GM12874 (cell line): ENCODE data around the gene ADGRE1.

Source experiments
- CTCF ChIP-seq: IDR thresholded peaks from 2 replicates; pipeline ENCODE4 v1.5.1; 2011; ENCODE audit warnings: low read depth, mild to moderate bottlenecking, control low read depth, low read length, moderate library complexity; ENCODE audit not compliant: insufficient read depth

Gene ADGRE1

GRCh38 chr19:6935069-6935468 is 47.7 kb downstream of the ADGRE1 start:
- no peak for TF ChIP-seq CTCF

GRCh38 chr19:6935618-6936017 is 48.2 kb downstream of the ADGRE1 start:
- TF ChIP-seq CTCF: no peak

- TF ChIP-seq CTCF: no peak
These were observed 58.4 kb downstream of the ADGRE1 start for GRCh38 chr19:6945733-6946132.

- TF ChIP-seq CTCF: no peak
These were observed 60.4 kb downstream of the ADGRE1 start for GRCh38 chr19:6947745-6948144.

- no peak for TF ChIP-seq CTCF
These were observed 61.5 kb downstream of the ADGRE1 start for GRCh38 chr19:6948884-6949283.

- no peak for TF ChIP-seq CTCF
These were observed 65.6 kb downstream of the ADGRE1 start for GRCh38 chr19:6952956-6953355.

GRCh38 chr19:6955082-6955481 is 67.7 kb downstream of the ADGRE1 start:
- no peak for TF ChIP-seq CTCF

GRCh38 chr19:6956573-6956972 is 69.2 kb downstream of the ADGRE1 start:
- no peak for TF ChIP-seq CTCF
